Measurements from ENCODE around the gene PPM1B.
"Not testable (repeated sequence)": the region's sequence is repeated elsewhere in the genome, so short reads cannot be mapped to it uniquely, and the experiment has no call there.

Gene PPM1B

DNA sequence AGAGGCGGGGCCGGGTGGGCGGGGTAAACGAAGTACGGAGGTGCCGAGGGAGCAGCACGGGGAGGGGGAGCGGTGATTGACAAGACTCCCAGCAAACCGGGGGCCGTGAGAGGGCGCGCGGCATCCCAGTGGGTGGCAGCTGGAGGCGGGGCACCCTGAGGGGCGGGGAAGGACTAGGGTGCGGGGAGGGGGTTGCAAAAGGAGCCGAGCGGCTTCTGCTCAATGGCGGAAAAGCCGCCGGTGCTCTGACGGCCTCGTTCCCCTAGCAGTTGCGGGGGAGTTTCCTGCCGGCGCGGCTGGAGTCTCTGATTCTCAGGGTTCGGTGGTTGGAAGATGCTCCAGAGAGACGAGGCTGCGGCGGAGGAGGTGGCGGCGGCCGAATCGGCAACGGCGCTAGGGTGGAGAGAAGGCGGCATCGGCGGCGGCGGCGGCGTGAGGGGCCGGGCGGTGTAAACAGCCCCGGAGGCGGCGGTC is at the start of gene PPM1B:
Gene PPM1B, plus strand, starts transcription at position 195 of the 474 bp plus-strand sequence. CDS start 32,325 bp downstream, outside the sequence.
- no peak for FAIRE-seq

DNA sequence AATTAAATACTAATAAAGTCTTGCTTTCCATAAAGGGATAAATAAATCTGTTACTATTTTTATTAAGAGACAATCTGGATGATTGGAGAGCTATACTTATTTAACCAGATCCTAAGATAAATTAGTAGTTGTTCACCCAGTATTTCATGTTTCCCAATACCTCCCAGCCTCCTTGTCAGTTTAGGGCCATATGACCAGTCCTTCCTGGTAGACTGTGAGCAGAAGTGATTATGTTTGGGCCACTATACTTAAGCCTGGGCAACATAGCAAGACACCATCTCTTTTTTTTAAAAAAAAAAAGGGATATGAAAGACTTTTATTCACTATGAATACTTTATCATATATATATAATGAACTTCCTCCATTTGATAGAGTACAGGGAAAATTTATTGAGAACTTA is 48.8 kb upstream of the PPM1B start:
- no peak for FAIRE-seq

- no peak for FAIRE-seq
Measured at GRCh38 chr2:44120428-44120827, 48.2 kb upstream of the PPM1B start.

- no peak for FAIRE-seq
Measured at GRCh38 chr2:44121899-44122298, 46.8 kb upstream of the PPM1B start.

DNA sequence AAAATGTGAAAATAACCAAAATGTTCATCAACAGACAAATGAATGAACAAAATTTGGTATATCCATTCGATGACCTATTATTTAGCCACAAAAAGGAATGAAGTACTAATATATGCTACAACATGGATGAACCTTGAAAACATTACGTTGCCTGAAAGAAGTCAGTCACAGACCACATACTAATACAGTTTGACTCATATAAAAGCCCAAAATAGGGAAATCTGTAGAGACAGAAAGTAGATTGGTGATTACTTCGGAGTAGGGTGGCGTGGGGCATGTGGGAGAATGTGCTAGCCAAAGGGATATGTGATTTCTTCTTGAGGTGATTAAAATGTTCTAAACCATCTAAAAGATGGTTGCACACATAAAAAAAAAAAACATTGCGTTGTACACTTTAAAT is 44.2 kb upstream of the PPM1B start:
- no peak for FAIRE-seq

GRCh38 chr2:44126106-44126797 is 42.4 kb upstream of the PPM1B start:
- FAIRE-seq: no peak

DNA sequence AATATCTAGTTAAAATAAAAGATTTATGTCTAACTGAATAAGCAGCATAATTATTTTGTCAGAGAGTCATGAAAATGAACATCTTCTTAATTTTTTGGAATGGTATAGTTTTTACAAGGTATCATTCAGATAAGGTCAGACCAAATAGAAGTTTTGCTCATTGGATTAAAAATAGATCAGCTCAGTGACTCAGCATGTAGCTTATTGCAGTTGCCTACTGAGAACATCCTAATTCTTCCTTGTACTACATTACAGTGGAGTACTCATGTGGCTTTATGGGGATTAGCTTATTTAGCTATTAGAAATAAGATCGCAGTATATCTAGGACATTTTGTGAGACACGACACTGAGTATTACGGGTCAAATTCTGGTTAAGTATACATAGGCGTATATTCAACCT is 38.2 kb upstream of the PPM1B start:
- no peak for FAIRE-seq

DNA sequence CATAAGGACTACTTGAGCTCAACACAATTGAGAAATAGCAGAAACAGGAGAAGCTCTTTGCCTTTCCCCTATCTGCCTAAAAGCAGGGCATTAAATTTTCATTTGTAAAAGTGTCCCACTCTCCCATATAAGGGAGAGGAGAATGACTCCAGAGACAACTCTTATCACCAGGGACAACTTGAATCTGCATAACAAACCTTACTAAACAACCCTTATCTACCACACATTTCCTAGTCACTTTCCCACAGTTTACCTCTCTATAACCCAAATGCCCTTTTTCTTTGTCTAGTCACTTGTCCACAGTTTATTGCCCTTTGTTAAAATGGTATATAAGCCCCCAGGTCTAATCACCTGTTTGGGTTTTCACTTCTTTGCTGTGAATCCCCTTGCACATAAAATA is 37.5 kb upstream of the PPM1B start:
- FAIRE-seq: no peak

GRCh38 chr2:44133602-44134001 is 35.1 kb upstream of the PPM1B start:
- not testable (repeated sequence) for FAIRE-seq

DNA sequence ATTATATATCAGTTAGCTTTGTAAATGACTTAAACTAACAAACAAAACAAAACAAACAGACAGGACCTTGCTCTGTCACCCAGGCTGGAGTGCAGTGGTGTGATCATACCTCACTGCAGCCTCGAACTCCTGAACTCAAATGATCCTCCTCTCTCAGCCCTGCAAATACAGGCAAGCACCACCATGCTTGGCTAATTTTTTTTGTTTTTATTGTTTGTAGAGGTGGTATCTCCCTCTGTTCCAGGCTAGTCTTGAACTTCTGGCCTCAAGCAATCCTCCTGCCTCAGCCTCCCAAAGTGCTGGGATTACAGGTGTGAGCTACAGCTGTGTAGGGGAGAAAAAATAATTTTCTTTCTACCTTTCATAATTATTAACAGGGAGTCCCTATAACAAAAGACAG is 33.8 kb upstream of the PPM1B start:
- FAIRE-seq: no peak

DNA sequence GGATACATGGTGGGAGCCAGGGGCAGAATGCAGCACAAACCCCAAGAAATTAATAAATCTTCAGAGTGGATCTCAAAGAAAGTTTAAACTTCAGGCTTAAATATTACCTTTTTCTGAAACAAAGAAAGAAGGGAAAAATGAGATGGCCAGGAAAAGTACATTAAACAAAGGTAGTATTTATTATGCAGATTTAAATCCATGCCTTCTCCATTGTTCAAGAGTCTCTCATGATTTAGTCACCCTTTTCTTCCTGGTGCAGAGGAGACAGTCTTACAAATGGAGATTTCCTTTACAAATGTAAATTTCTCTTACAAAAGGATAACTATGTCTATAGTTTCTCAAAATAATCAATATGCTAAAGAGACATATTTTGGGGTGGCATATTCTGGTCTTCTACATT is 33.4 kb upstream of the PPM1B start:
- FAIRE-seq: no peak

- no peak for FAIRE-seq
Measured at GRCh38 chr2:44135771-44136170, 32.9 kb upstream of the PPM1B start.

GRCh38 chr2:44136252-44136651 is 32.4 kb upstream of the PPM1B start:
- FAIRE-seq: no peak

DNA sequence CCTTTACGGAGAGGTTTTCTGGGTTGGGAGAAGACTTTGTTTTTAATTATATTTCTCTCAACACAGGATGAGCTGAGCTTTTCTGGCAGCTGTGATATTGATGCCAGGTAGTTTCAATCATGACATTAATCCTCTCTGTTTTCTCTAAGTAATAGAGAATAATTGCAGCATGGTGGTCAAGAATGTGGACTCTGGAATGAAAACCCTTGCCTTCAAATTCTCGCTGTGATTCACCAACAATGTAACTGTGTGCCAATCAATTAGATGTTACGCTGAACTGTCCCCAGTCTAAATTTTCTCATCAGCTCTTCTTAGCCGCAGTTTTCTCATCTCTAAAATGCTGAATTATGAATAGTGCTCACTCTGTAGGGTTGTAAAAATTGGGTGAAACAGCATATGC is 31.6 kb upstream of the PPM1B start:
- no peak for FAIRE-seq

DNA sequence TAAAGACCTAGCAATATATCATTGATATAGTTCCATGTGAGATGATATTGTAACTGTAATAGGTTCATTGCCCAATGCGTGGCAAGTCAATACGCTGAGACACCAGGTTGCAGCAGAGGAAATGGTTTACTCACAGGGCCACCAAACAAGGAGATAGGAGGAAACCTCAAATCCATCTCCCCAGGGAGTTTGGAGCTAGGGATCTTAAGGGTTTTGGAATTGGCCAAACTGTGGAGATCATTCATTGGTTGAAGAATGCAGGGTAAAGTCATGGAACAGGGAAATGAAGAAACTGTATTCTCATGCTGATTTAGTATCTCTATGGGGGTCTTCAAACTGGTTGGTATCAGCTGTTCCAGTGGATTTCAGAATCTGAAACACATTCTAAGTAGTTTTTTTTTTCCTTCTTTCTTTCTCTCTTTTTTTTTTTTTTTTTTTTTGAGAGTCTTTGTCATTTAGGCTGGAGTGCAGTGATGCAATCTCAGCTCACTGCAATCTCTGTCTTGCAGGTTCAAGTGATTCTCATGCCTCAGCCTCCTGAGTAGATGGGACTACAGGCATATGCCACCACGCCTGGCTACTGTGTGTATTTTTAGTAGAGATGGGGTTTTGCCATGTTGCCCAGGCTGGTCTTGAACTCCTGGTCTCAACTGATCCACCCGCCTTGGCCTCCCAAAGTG is 30.7 kb upstream of the PPM1B start:
- no peak for FAIRE-seq

- no peak for FAIRE-seq
Measured at GRCh38 chr2:44139741-44140140, 28.9 kb upstream of the PPM1B start.

DNA sequence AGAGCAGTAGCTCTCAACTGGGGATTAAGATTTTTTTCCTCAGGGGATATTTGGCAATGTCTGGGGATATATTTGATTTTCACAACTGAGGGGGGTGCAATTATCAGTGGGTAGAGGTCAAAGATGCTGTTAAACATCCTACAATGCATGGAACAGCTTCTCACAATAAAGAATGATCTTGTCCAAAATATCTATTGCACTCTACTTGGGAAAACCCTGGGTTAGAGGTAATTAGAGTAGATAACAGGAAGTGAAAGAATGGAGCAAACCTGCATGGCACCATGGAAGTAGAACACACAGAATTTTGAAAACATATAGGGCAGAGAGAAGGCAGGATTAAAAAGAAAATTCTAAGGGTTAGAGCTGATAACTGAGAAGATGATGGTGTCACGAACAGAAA is 26.4 kb upstream of the PPM1B start:
- no peak for FAIRE-seq

DNA sequence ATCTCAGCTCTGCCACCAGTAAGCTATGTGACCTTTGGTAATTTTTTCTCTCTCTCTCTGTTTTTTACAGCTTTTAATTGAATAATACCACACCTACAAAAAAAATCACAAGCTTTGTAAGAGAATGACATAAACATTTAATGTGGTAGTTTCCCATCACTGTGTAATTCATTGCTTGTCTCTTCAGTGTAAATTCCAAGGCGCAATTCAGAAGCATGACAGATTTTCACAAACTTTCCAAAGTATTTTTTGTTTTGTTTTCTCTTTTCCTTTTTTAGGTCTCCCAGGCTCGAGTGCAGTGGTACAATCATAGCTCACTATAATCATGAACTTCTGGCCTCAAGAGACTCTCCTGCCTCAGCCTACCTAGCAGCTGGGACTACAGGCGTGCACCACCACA is 25.0 kb upstream of the PPM1B start:
- FAIRE-seq: no peak

DNA sequence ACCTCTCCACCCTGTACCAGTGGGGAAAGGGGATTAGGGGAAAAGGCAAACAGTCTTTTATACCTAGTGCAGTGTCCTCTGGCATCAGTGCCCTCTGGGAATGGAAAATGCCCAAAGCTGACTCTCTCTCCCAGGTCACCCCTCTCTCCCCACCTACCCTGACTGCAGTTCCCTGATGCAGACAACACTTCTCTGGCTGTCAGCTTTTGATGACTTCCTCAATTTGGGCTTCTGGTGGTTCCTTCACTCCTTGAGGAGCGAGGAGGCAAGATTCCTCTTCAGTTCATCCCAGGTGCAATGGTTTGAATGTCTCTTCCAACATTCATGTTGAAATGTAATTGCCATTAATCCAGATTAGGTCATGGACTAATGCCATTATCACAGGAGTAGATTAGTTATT is 19.7 kb upstream of the PPM1B start:
- FAIRE-seq: no peak

DNA sequence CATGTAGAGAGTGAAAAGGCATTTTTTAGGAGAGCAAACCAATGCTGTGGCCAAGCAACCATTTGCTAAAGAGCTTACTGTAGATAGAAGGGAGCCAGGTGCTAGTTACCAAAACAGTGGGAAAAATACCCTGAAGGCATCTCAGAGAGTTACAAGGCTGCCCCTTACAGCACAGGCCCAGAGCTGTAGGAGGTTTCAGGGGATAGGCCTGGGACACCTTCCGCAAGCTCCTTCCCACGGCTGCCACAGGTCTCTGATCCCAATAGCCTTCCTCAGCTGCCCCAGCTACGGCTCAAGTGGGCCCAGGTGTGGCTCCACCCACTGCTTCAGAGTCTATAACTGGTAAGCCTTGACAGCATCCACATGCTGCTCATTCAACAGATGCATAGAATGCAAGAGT is 18.2 kb upstream of the PPM1B start:
- FAIRE-seq: no peak

GRCh38 chr2:44152865-44153669 is 15.6 kb upstream of the PPM1B start:
- FAIRE-seq: no peak

- FAIRE-seq: no peak
Measured at GRCh38 chr2:44155666-44156446, 12.8 kb upstream of the PPM1B start.

DNA sequence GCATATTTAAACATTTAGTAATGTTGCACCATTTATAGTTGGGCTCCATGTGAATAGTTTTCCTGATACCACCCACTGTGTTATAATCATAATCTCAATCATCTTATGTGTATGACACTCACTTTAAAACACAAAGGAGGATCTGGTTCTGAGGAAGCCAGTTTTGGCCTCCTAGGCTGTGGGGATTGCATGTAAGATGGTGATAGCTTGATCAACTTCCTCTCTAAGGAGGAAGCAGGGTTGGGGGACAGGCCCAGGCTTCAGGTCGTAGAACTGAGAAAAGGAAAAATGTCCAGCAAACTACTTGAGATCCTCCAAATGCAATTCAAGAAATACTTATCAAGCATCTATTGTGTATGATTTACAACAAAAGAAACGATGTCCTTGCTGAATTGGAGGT is 4.9 kb upstream of the PPM1B start:
- FAIRE-seq: no peak

Data from colon (tissue), 2 donors.